ENCODE results near the gene MADD. TPM values are rescaled to one million over a fixed set of nuclear protein-coding genes. Genes with fewer than 3 reads are reported as not detected.

Gene MADD
- total RNA-seq, 1 experiment from 2014 or later, result 31.2 TPM

- H4K20me1 ChIP-seq (ENCODE audit: insufficient read depth, low read depth, low read length), result no peaks in the 10 kb centered on the region
- H3K9me2 ChIP-seq (replicated peaks; ENCODE audit: insufficient read depth, low read length), result no peaks in the 10 kb centered on the region
- no peaks in the 10 kb centered on the region for H3K27me3 ChIP-seq (ENCODE audit: low read length)
- DNase-seq, result no peak
- peak overlapping the region; percentile 97 for H3K4me2 ChIP-seq (ENCODE audit: low read depth, low read length, poor library complexity, severe bottlenecking)
- H3K4me1 ChIP-seq (ENCODE audit: low read length), result peaks cover 24% of the 10 kb centered on the region
- H2AFZ ChIP-seq (ENCODE audit: low read length), result no peak overlapping the region
- peaks cover 44% of the 10 kb centered on the region for H3K79me2 ChIP-seq (ENCODE audit: low read length)
- H3K9ac ChIP-seq (ENCODE audit: low read length), result peak overlapping the region; percentile 88
- peak overlapping the region; percentile 69; the same call in 1 of the 2 replicates for H3K27ac ChIP-seq (ENCODE audit: low read length)
- peak overlapping the region; percentile 88 for H3K4me3 ChIP-seq (ENCODE audit: low read length)
- H3K36me3 ChIP-seq (ENCODE audit: insufficient read depth, low read length), result no peaks in the 10 kb centered on the region
- H3K9me3 ChIP-seq (ENCODE audit: low read length), result no peaks in the 10 kb centered on the region
These were observed 22.4 kb upstream of the MADD start for GRCh38 chr11:47247502-47247901.

DNA sequence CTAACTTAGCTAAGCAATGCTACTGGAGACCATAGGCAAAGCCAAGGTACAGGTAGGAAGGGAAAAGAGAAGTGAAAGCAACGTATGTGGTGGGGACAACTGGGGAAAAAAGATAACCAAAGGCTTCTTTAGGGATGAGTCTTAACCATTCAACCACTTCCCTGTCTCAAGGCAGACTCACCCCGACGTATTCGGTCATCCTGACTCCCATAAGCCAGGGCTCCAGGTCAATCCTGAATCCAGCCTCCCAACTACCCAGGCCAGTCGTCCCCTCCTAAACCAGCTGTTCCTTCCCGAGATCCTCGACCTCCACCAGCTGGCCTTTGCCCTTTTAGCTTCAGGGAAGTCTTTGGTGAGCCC lies 21.6 kb upstream of the MADD start:
- H3K4me2 ChIP-seq (ENCODE audit: low read depth, low read length, poor library complexity, severe bottlenecking), result peak overlapping the region; percentile 97
- H3K4me1 ChIP-seq (ENCODE audit: low read length), result peaks cover 24% of the 10 kb centered on the region
- no peak for DNase-seq
- H3K27me3 ChIP-seq (ENCODE audit: low read length), result no peaks in the 10 kb centered on the region
- peak overlapping the region; percentile 85 for H2AFZ ChIP-seq (ENCODE audit: low read length)
- peaks cover 46% of the 10 kb centered on the region for H3K79me2 ChIP-seq (ENCODE audit: low read length)
- no peaks in the 10 kb centered on the region for H3K9me2 ChIP-seq (replicated peaks; ENCODE audit: insufficient read depth, low read length)
- peak overlapping the region; percentile 88 for H3K9ac ChIP-seq (ENCODE audit: low read length)
- no peaks in the 10 kb centered on the region for H3K36me3 ChIP-seq (ENCODE audit: insufficient read depth, low read length)
- H3K27ac ChIP-seq (ENCODE audit: low read length), result peak overlapping the region; percentile 69
- H4K20me1 ChIP-seq (ENCODE audit: insufficient read depth, low read depth, low read length), result no peaks in the 10 kb centered on the region
- peak overlapping the region; percentile 88 for H3K4me3 ChIP-seq (ENCODE audit: low read length)
- H3K9me3 ChIP-seq (ENCODE audit: low read length), result no peaks in the 10 kb centered on the region

DNA sequence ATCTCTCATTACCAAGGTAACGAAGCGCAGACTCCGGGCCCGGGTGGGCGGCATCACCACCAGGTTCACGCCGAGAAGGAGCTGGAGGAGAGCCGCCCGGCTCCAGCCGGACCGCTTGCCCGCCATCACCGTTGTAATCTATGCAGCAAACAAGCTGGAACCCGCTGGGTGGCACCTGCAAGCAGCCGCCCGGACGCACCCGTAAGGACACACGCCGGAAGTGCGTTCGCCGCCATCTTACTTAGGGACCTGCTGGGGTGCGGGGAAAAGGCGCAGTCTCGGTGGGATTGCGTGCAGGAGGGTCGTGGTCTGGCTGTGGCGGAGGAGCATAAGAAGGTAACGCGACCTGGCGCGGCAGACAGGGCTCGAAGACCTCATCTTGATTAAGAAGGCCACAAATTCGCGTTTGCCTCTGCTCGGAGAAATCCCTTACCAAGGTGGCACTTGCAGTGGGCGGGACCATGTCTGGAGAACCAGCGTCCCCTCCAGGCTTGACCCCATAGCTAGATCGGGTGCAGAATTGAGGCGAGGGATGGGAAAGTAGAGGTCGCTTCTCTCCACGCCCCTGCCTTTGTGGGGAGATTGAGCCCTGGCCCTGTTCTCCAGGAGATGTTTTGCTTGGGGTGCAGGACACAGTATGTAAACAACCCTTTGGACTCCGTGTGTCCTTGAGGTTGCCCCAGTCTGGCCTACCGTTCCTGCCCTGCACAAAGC lies 21.1 kb upstream of the MADD start, which contains the start of gene ACP2:
ACP2 (minus strand) TSS at position 151 of the 714 bp plus-strand sequence; CDS start at position 126, 25 bp downstream.
- no peaks in the 10 kb centered on the region for H3K9me2 ChIP-seq (replicated peaks; ENCODE audit: insufficient read depth, low read length)
- peak; percentile 96 for DNase-seq
- no peaks in the 10 kb centered on the region for H3K36me3 ChIP-seq (ENCODE audit: insufficient read depth, low read length)
- H3K27ac ChIP-seq (ENCODE audit: low read length), result peak within 1 kb of the TSS; percentile 69
- peaks cover 50% of the 10 kb centered on the region for H3K79me2 ChIP-seq (ENCODE audit: low read length)
- H4K20me1 ChIP-seq (ENCODE audit: insufficient read depth, low read depth, low read length), result no peaks in the 10 kb centered on the region
- H3K9me3 ChIP-seq (ENCODE audit: low read length), result no peaks in the 10 kb centered on the region
- peak within 1 kb of the TSS; percentile 88 for H3K9ac ChIP-seq (ENCODE audit: low read length)
- peaks cover 24% of the 10 kb centered on the region for H3K4me1 ChIP-seq (ENCODE audit: low read length)
- no peaks in the 10 kb centered on the region for H3K27me3 ChIP-seq (ENCODE audit: low read length)
- H3K4me2 ChIP-seq (ENCODE audit: low read depth, low read length, poor library complexity, severe bottlenecking), result peak within 1 kb of the TSS; percentile 97
- H3K4me3 ChIP-seq (ENCODE audit: low read length), result peak within 1 kb of the TSS; percentile 88
- peak within 1 kb of the TSS; percentile 85 for H2AFZ ChIP-seq (ENCODE audit: low read length)

- Histone ChIP-seq H3K27me3 (ENCODE audit: low read length) (no peaks in the 10 kb centered on the region), H3K9me2 (replicated peaks; ENCODE audit: insufficient read depth, low read length) (no peaks in the 10 kb centered on the region), H3K79me2 (ENCODE audit: low read length) (peaks cover 51% of the 10 kb centered on the region), H3K4me2 (ENCODE audit: low read depth, low read length, poor library complexity, severe bottlenecking) (peak overlapping the region; percentile 97), H3K9me3 (ENCODE audit: low read length) (no peaks in the 10 kb centered on the region), H2AFZ (ENCODE audit: low read length) (no peak overlapping the region), H3K36me3 (ENCODE audit: insufficient read depth, low read length) (no peaks in the 10 kb centered on the region), H3K9ac (ENCODE audit: low read length) (peak overlapping the region; percentile 88), H3K4me3 (ENCODE audit: low read length) (peak overlapping the region; percentile 88), H4K20me1 (ENCODE audit: insufficient read depth, low read depth, low read length) (no peaks in the 10 kb centered on the region), H3K27ac (ENCODE audit: low read length) (peak overlapping the region; percentile 69; the same call in 1 of the 2 replicates), H3K4me1 (ENCODE audit: low read length) (peaks cover 24% of the 10 kb centered on the region)
- DNase-seq, result no peak
These were observed 20.6 kb upstream of the MADD start for GRCh38 chr11:47249378-47249715.

GRCh38 chr11:47251751-47252150 lies 18.2 kb upstream of the MADD start:
- Histone ChIP-seq H3K9me2 (replicated peaks; ENCODE audit: insufficient read depth, low read length) (no peaks in the 10 kb centered on the region), H2AFZ (ENCODE audit: low read length) (no peak overlapping the region), H3K9ac (ENCODE audit: low read length) (no peak overlapping the region), H3K4me3 (ENCODE audit: low read length) (no peak overlapping the region), H3K4me1 (ENCODE audit: low read length) (peaks cover 24% of the 10 kb centered on the region), H4K20me1 (ENCODE audit: insufficient read depth, low read depth, low read length) (no peaks in the 10 kb centered on the region), H3K36me3 (ENCODE audit: insufficient read depth, low read length) (no peaks in the 10 kb centered on the region), H3K27ac (ENCODE audit: low read length) (no peak overlapping the region), H3K9me3 (ENCODE audit: low read length) (no peaks in the 10 kb centered on the region), H3K27me3 (ENCODE audit: low read length) (no peaks in the 10 kb centered on the region), H3K79me2 (ENCODE audit: low read length) (peaks cover 50% of the 10 kb centered on the region), H3K4me2 (ENCODE audit: low read depth, low read length, poor library complexity, severe bottlenecking) (no peak overlapping the region)
- no peak for DNase-seq

GRCh38 chr11:47253660-47254059 lies 16.3 kb upstream of the MADD start:
- Histone ChIP-seq H2AFZ (ENCODE audit: low read length) (no peak overlapping the region), H3K4me2 (ENCODE audit: low read depth, low read length, poor library complexity, severe bottlenecking) (no peak overlapping the region), H3K4me3 (ENCODE audit: low read length) (no peak overlapping the region), H3K4me1 (ENCODE audit: low read length) (peaks cover 18% of the 10 kb centered on the region), H3K36me3 (ENCODE audit: insufficient read depth, low read length) (no peaks in the 10 kb centered on the region), H3K9ac (ENCODE audit: low read length) (no peak overlapping the region), H3K9me3 (ENCODE audit: low read length) (no peaks in the 10 kb centered on the region), H3K79me2 (ENCODE audit: low read length) (peaks cover 33% of the 10 kb centered on the region), H3K9me2 (replicated peaks; ENCODE audit: insufficient read depth, low read length) (no peaks in the 10 kb centered on the region), H3K27ac (ENCODE audit: low read length) (no peak overlapping the region), H4K20me1 (ENCODE audit: insufficient read depth, low read depth, low read length) (no peaks in the 10 kb centered on the region), H3K27me3 (ENCODE audit: low read length) (no peaks in the 10 kb centered on the region)
- DNase-seq, result no peak

- Histone ChIP-seq H3K4me1 (ENCODE audit: low read length) (peaks cover 21% of the 10 kb centered on the region), H3K27ac (ENCODE audit: low read length) (no peak overlapping the region), H3K4me2 (ENCODE audit: low read depth, low read length, poor library complexity, severe bottlenecking) (no peak overlapping the region), H4K20me1 (ENCODE audit: insufficient read depth, low read depth, low read length) (no peaks in the 10 kb centered on the region), H3K9me2 (replicated peaks; ENCODE audit: insufficient read depth, low read length) (no peaks in the 10 kb centered on the region), H3K4me3 (ENCODE audit: low read length) (no peak overlapping the region), H3K9me3 (ENCODE audit: low read length) (no peaks in the 10 kb centered on the region), H3K9ac (ENCODE audit: low read length) (no peak overlapping the region), H3K79me2 (ENCODE audit: low read length) (peaks cover 27% of the 10 kb centered on the region), H3K27me3 (ENCODE audit: low read length) (no peaks in the 10 kb centered on the region), H3K36me3 (ENCODE audit: insufficient read depth, low read length) (no peaks in the 10 kb centered on the region), H2AFZ (ENCODE audit: low read length) (no peak overlapping the region)
- DNase-seq, result no peak
These were observed 15.5 kb upstream of the MADD start for GRCh38 chr11:47254386-47254785.

DNA sequence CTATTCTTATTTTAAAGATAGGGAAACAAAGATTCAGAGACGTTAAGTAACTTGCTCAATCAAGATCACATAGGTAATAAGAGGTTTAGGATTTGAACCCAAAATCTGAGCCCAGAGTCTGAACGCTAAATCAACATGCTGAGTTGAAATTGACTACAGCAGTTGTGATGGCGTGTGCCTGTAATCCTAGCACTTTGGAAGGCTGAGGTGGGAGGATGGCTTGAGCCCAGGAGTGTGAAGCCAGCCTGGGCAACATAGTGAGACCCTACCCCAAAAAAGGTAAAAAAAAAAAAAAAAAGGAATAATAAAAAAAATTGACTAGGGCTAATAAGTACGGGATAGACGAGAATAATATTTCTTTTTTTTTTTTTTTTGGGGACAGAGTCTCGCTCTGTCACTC lies 13.6 kb upstream of the MADD start:
- Histone ChIP-seq H2AFZ (ENCODE audit: low read length) (no peak overlapping the region), H3K79me2 (ENCODE audit: low read length) (peaks cover 14% of the 10 kb centered on the region; the same call in 1 of the 2 replicates), H3K36me3 (ENCODE audit: insufficient read depth, low read length) (no peaks in the 10 kb centered on the region), H4K20me1 (ENCODE audit: insufficient read depth, low read depth, low read length) (no peaks in the 10 kb centered on the region), H3K4me2 (ENCODE audit: low read depth, low read length, poor library complexity, severe bottlenecking) (no peak overlapping the region), H3K27me3 (ENCODE audit: low read length) (no peaks in the 10 kb centered on the region), H3K9me2 (replicated peaks; ENCODE audit: insufficient read depth, low read length) (no peaks in the 10 kb centered on the region), H3K4me1 (ENCODE audit: low read length) (peaks cover 13% of the 10 kb centered on the region), H3K27ac (ENCODE audit: low read length) (no peak overlapping the region), H3K4me3 (ENCODE audit: low read length) (no peak overlapping the region), H3K9ac (ENCODE audit: low read length) (no peak overlapping the region), H3K9me3 (ENCODE audit: low read length) (no peaks in the 10 kb centered on the region)
- no peak for DNase-seq

Data from Karpas-422 (cell line).